Small intestine (tissue), 7 donors: ENCODE results near the gene FAM20C. TPM values are rescaled to one million over a fixed set of nuclear protein-coding genes. Genes with fewer than 3 reads are reported as not detected.

ENCODE experiments used
- DNase-seq, 2 donors: peaks; one replicate each; pipeline versions ENCODE4 v3.0.0 to v3.0.0-alpha.2; 2013
- FAIRE-seq: peaks from 2 replicates; lab custom pipeline; 2012; peaks lifted over from hg19 to GRCh38; lab: Jason Lieb, UNC
- H3K27ac ChIP-seq, 3 donors: one replicate each; pipeline ENCODE4 v1.5.1; 2013; ENCODE audit warnings: low read length in 2 of 3, mild to moderate bottlenecking in 2 of 3, control low read depth in 1 of 3, inconsistent platforms in 1 of 3, low read depth in 1 of 3, moderate library complexity in 1 of 3
- H3K27me3 ChIP-seq, 3 donors: one replicate each; pipeline ENCODE4 v1.6.1; 2013; ENCODE audit warnings: low read length in 3 of 3, inconsistent platforms in 1 of 3; ENCODE audit not compliant: control insufficient read depth in 3 of 3, insufficient read depth in 3 of 3
- H3K36me3 ChIP-seq, 3 donors: one replicate each; pipeline ENCODE4 v1.6.1; 2013; ENCODE audit warnings: low read length in 3 of 3, inconsistent platforms in 1 of 3, low read depth in 1 of 3, mild to moderate bottlenecking in 1 of 3, moderate library complexity in 1 of 3; ENCODE audit not compliant: control insufficient read depth in 3 of 3, insufficient read depth in 2 of 3
- H3K4me1 ChIP-seq, 3 donors: one replicate each; pipeline ENCODE4 v1.6.1; 2013; ENCODE audit warnings: low read length in 2 of 3, inconsistent platforms in 1 of 3, low read depth in 1 of 3, mild to moderate bottlenecking in 1 of 3, moderate library complexity in 1 of 3; ENCODE audit not compliant: control insufficient read depth in 3 of 3, insufficient read depth in 2 of 3
- H3K4me3 ChIP-seq, 3 donors: one replicate each; pipeline ENCODE4 v1.5.1; 2013; ENCODE audit warnings: low read length in 3 of 3, control low read depth in 1 of 3, inconsistent platforms in 1 of 3, low read depth in 1 of 3, mild to moderate bottlenecking in 1 of 3, moderate library complexity in 1 of 3
- H3K9me3 ChIP-seq, 2 donors: one replicate each; pipeline ENCODE4 v1.6.1; 2013; ENCODE audit warnings: low read depth in 1 of 2, low read length in 1 of 2; ENCODE audit not compliant: control insufficient read depth in 2 of 2, insufficient read depth in 1 of 2
- WGBS, 3 donors: extraction: QIAGEN DNeasy Blood & Tissue Kit; methylation state at CpG; one replicate each; pipeline ENCODE4 v1.1.7; 2013; 5-methylcytosine and 5-hydroxymethylcytosine counted together
- polyA plus RNA-seq, 4 donors: library from polyadenylated mRNA; stranded (reverse) in 3 of 4; unstranded in 1 of 4; fragments of 200-250 nt in 3 of 4; fragments of 120-200 nt in 1 of 4; gene quantifications; one replicate each; pipeline versions ENCODE4 v1.2.1 to v1.2.3, GENCODE V29; 2013
- donor health status: healthy with polysubstance abuse.
- donor health status: control.
- donor health status: control.
- donor health status: Bipolar disorder and iron deficiency.
- donor health status: healthy.

The FAM20C gene
- polyA plus RNA-seq, 4 donors: 19.7 to 69.4 (median 32.1) TPM

DNA sequence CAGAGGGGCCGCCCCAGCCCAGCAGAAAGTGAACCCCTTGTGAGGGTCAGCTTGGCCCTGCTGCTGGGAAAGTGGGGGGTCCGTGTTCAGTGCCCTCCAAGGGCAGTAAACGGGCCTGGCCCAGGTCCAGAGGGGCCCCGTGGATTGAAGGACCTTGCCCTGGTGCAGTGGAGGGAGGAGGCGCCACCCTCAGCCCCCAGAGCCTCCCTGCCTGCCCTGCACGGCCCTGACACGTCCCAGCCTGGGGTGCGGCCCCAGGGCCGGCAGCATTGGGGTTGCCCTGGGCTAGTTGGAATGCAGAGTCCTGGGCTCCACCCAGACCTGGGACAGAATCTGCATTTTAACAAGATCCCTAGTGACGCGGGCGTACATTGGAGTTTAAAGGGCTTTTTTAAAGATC, 54.8 kb downstream of the FAM20C start:
- Histone ChIP-seq H3K27me3 (no peaks in the 10 kb centered on the region), H3K4me1 (peaks cover 0 to 30% (median 0%) of the 10 kb centered on the region in 3 donors), H3K36me3 (peaks cover 2 to 93% (median 5%) of the 10 kb centered on the region in 3 donors), H3K4me3 (no peak overlapping the region), H3K9me3 (no peaks in the 10 kb centered on the region), H3K27ac (peak overlapping the region in 1 of 3 donors; percentile 90)
- DNase-seq (peak in 1 of 2 donors; percentile 92), FAIRE-seq (no peak)
- WGBS, 3 donors: 31 to 65% (median 52%) methylated on average over 11 to 12 of the region's 12 CpGs

DNA sequence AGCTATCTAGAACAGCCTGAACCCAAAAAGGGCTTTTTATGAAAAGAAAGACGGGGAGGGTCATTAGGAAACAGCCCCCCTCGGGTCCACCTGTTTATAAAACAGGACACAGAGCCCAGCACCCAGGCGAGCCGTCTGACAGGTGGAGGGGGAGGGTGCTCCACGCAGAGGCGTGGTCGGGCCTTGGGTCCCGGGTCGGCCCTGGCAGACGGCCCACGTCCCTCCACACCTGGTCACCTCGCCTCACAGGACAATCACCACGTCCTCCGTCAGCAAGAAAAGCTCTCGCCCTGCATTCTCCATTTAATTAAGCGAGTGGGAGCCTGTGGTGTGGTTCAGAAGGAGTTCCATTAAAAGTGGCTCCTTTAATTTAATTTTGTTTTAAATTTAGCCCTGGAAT, 55.3 kb downstream of the FAM20C start:
- no peaks in the 10 kb centered on the region for H3K27me3 ChIP-seq
- H3K4me1 ChIP-seq: peaks cover 0 to 30% (median 0%) of the 10 kb centered on the region in 3 donors
- peak overlapping the region in 1 of 3 donors; percentile 90 for H3K27ac ChIP-seq
- DNase-seq: no peak
- peaks cover 2 to 94% (median 7%) of the 10 kb centered on the region in 3 donors for H3K36me3 ChIP-seq
- H3K9me3 ChIP-seq: no peaks in the 10 kb centered on the region
- H3K4me3 ChIP-seq: no peak overlapping the region
- no peak for FAIRE-seq
- 60 to 66% (median 61%) methylated on average over 16 of the region's 16 CpGs for WGBS, 3 donors

DNA sequence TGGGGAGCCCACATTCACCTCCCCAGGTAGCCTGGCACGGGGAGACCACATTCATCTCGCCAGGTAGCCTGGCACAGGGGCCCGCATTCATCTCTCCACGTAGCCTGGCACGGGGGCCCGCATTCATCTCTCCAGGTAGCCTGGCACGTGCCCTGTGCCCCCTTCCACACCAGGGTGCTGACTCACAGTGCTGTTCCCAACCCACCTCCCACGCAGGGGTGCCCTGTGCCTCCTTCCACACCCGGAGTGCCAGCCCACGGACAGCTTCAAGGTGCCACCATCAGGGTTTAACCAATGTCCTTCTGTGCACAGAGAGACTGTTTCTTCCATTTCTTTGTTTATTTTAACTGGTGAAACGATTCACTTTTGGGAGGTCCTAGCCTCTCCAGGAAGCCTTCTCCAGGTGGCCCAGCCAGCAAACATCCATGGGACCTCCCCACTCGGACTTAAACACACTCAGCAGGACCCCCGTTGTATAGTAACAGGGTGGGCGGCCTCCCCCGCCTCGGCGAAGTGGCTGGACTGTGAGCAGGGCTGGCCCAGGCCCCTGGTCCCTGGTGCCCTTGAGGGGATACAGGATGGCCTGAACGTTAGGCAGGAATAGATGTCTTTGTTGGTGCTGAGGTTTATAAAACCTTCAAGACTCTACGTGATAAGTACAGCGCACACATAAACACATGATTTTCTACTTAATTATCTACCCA, 56.5 kb downstream of the FAM20C start:
- Histone ChIP-seq H3K27me3 (no peaks in the 10 kb centered on the region), H3K36me3 (peaks cover 2 to 100% (median 9%) of the 10 kb centered on the region in 3 donors), H3K4me3 (no peak overlapping the region), H3K27ac (no peak overlapping the region), H3K4me1 (peaks cover 0 to 30% (median 0%) of the 10 kb centered on the region in 3 donors), H3K9me3 (no peaks in the 10 kb centered on the region)
- DNase-seq (no peak), FAIRE-seq (no peak)
- WGBS, 3 donors: 84 to 88% (median 86%) methylated on average over 20 of the region's 20 CpGs

DNA sequence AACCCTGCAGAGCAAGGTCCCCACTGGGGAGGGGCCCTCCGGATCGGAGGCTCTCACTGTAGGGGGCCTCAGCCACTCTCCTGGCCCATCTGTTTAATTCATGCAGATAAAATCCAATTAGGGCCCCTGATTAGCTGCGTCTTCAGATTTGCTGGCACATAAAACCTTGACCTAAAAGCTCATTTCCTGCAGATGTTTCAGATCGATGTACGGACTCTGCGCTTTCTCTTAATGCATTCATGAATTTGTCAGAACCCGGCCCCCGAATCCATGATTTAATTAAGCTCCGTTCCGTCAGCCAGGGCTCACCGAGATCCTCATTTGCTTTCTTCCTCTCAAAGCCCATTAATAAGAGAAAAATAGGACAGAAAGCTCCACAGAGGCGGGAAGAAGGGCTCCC, 57.6 kb downstream of the FAM20C start:
- H3K27ac ChIP-seq: no peak overlapping the region
- peaks cover 0 to 30% (median 0%) of the 10 kb centered on the region in 3 donors for H3K4me1 ChIP-seq
- H3K36me3 ChIP-seq: peaks cover 6 to 100% (median 8%) of the 10 kb centered on the region in 3 donors
- no peaks in the 10 kb centered on the region for H3K9me3 ChIP-seq
- DNase-seq (no peak), FAIRE-seq (no peak)
- H3K27me3 ChIP-seq: no peaks in the 10 kb centered on the region
- no peak overlapping the region for H3K4me3 ChIP-seq
- WGBS, 3 donors: 87 to 89% (median 88%) methylated on average over 12 of the region's 12 CpGs

DNA sequence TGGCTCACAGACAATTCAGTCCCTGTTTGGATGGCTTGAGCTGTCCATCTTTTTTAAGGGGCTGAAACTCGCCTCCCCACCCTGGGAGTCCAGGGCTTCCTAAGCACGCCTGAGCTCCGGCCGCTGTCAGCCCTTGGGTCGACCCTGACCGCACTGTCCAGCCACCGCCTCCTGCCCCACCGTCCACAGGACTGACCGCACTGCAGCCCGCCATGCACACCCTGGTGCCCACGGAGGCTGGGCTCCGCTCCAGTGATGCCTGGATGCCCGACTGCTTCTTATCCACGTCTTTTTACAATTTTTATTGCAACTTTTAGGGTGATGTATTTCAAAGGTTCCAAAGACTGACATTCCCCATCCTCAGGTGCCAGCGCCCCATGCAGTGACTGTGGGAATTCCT, 58.2 kb downstream of the FAM20C start:
- peaks cover 6 to 99% (median 8%) of the 10 kb centered on the region in 3 donors for H3K36me3 ChIP-seq
- FAIRE-seq (no peak), DNase-seq (no peak)
- H3K4me1 ChIP-seq: peaks cover 0 to 26% (median 0%) of the 10 kb centered on the region in 3 donors
- no peaks in the 10 kb centered on the region for H3K27me3 ChIP-seq
- no peak overlapping the region for H3K27ac ChIP-seq
- WGBS, 3 donors: 88 to 93% (median 89%) methylated on average over 15 of the region's 15 CpGs
- H3K4me3 ChIP-seq: no peak overlapping the region
- no peaks in the 10 kb centered on the region for H3K9me3 ChIP-seq

- H3K36me3 ChIP-seq: peaks cover 6 to 99% (median 10%) of the 10 kb centered on the region in 3 donors
- WGBS, 3 donors: 93 to 95% (median 94%) methylated on average over 20 of the region's 20 CpGs
- FAIRE-seq (no peak), DNase-seq (no peak)
- no peaks in the 10 kb centered on the region for H3K27me3 ChIP-seq
- H3K9me3 ChIP-seq: no peaks in the 10 kb centered on the region
- no peak overlapping the region for H3K4me3 ChIP-seq
- H3K27ac ChIP-seq: no peak overlapping the region
- peaks cover 0 to 22% (median 0%) of the 10 kb centered on the region in 3 donors for H3K4me1 ChIP-seq
Observed at GRCh38 chr7:251005-251404, 58.6 kb downstream of the FAM20C start.

DNA sequence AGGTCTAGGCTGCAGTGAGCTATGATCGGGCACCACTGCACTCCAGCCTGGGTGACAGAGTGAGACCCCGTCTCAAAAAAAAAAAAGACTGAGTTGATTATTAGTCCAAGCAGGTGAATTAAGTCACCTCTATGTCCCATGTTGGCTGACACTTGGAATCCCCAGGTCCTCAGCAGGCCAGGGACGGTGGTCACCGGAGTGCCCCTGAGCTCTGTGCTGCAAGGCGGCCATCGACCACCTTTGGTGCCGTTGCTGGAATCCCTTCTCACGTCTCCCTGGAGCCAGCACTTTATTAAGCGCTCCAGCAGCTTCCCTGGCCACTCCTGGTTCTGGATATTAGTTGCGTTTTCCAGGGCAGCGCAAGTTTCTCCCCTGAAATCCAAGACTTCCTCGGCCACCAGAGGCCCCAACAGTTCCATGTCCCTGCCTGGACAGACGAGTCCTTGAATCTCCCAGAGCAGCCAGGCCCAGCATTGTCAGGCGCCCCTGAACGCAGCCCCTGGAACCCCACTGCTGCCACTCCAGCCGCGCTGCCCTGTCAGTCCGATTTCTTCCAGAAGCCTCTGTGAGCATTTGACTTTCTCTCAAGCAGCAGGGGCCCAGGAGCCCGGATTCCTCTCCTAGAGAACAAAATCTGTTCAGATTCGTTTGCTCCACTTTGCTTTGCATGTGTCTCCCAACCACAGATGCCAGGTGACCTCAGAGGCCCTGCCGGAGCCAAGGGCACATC, 59.2 kb downstream of the FAM20C start:
- Histone ChIP-seq H3K36me3 (peaks cover 9 to 99% (median 11%) of the 10 kb centered on the region in 3 donors), H3K4me1 (peaks cover 0 to 16% (median 0%) of the 10 kb centered on the region in 3 donors), H3K4me3 (no peak overlapping the region), H3K27ac (no peak overlapping the region), H3K27me3 (no peaks in the 10 kb centered on the region), H3K9me3 (no peaks in the 10 kb centered on the region)
- 87 to 90% (median 88%) methylated on average over 21 of the region's 21 CpGs for WGBS, 3 donors
- DNase-seq (no peak), FAIRE-seq (no peak)

DNA sequence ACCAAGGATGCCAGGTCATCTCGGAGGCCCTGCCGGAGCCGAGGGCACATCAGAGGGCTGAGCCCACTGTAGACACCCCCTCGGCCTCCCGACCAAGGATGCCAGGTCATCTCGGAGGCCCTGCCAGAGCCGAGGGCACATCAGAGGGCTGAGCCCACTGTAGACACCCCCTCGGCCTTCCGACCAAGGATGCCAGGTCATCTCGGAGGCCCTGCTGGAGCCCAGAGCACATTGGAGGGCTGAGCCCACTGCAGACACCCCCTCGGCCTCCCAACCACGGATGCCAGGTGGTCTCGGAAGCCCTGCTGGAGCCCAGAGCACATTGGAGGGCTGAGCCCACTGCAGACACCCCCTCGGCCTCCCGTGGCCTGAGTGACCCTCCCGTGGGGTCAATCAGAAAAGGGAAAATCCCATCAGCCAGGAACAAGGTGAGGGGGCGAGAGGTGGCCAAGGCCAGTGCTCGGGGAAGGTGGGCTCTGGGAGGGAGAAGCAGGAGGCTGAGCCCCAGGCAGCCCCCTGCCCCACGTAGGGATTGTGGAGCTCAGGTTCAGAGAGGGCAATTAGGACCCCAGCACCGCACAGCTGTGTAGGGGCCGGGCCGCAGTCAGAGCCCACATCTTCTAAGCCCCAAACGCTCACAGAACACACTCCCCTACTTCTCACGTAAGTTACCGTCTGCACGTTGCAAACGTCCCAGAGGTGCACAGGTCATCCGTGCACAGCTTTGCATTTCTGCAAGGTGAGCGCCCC, 60.0 kb downstream of the FAM20C start:
- H3K4me1 ChIP-seq: peaks cover 0 to 8% (median 0%) of the 10 kb centered on the region in 3 donors
- H3K4me3 ChIP-seq: no peak overlapping the region
- no peaks in the 10 kb centered on the region for H3K27me3 ChIP-seq
- DNase-seq (no peak), FAIRE-seq (no peak)
- no peak overlapping the region for H3K27ac ChIP-seq
- WGBS, 3 donors: 88 to 90% (median 88%) methylated on average over 29 of the region's 29 CpGs
- peaks cover 0 to 2% of the 10 kb centered on the region in 2 donors for H3K9me3 ChIP-seq
- peaks cover 12 to 99% (median 13%) of the 10 kb centered on the region in 3 donors for H3K36me3 ChIP-seq
